HG03159 (cell line): ENCODE measurements around the gene TMF1.
A peak's percentile ranks its signal among the peaks of the same experiment; 100 is the strongest.

Source experiments
- ATAC-seq: cut with Tn5 transposase; IDR thresholded peaks from one replicate; pipeline ENCODE4 v1.9.1; 2021; ENCODE audit warnings: mild to moderate bottlenecking, moderate library complexity; ENCODE audit not compliant: unreplicated experiment

TMF1 gene

GRCh38 chr3:69080233-69080920 lies 28.2 kb upstream of the TMF1 start, which contains the start of gene UBA3:
UBA3 (minus strand) TSS chr3:69080365; CDS start chr3:69080353, 12 bp downstream.
- peak; percentile 56 for ATAC-seq

DNA sequence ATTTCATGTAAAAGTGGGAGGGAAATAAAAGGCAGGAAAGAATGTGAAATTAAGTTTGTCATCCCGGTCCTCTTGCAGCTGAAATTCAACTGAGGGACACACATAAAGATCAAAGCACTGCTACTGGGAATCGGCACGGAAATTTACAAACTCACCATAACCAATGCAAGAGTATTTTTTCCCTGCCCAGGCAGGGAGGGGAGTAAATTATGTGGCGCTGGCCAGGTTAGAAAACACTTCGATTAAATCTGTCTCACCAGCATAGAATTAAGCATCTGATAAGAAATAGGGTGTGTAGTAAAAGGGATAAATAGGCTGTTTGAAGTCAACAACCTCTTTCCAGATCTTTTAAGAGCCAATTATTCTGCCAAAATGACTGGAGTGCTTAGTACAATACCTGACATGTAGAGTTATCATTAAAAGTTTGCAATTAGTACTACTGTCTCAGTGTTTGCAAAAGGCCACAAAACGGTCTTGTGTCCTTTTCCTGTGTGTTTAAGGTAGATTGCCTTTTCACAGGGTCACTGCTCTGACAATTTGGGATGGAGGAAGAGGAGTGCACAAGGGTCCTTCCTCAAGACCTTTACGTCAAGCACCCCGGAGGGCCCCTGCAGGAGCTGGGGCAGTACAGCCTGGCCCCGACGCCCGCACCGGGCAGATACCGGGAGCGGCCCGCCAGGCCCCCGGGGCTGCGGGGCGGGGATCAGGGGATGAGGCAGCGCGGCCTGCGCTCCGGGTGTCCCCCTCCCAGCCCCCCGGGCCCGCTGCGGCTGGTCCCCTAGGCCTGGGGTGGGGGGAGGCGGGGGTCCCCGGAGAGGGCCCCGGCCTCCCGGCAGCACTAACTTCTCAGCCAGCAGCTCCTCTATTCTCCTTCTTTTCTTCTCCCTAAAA lies 27.4 kb upstream of the TMF1 start:
- ATAC-seq, result peak; percentile 21

DNA sequence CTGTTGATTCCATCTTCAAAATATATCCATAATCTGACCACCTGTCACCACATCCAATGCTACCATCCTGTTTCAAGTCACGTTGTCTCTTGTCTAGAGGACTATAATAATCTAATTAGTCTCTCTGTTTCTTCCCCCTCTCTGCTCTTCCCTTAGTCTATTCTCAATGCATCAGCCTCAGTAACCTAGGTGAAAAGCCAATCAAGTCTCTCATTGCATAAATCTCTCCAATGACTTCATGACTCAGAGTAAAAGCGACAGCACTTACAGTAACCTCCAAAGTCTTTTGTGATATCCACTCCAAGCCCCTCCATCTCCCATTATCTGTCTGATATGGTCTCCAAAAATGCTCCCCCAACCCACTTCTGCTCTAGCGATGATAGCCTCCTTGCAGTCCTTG lies 20.8 kb upstream of the TMF1 start:
- ATAC-seq, result no peak

DNA sequence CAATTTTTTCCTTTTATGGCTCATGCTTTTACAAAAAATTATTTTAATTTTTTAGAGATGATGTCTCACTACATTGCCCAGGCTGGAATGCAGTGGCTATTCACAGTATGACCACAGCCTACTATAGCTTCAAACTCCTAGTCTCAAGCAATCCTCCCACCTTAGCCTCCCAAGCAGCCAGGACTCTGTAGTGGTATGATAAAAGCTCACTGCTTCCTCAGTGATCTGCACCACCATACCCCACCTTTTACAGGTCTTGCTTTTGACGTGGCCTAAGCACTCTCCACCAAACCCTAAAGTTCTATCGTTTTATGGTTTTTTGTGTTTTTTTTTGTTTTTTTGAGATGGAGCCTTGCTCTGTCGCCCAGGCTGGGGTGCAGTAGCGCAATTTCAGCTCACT lies 14.0 kb upstream of the TMF1 start:
- ATAC-seq, result no peak

DNA sequence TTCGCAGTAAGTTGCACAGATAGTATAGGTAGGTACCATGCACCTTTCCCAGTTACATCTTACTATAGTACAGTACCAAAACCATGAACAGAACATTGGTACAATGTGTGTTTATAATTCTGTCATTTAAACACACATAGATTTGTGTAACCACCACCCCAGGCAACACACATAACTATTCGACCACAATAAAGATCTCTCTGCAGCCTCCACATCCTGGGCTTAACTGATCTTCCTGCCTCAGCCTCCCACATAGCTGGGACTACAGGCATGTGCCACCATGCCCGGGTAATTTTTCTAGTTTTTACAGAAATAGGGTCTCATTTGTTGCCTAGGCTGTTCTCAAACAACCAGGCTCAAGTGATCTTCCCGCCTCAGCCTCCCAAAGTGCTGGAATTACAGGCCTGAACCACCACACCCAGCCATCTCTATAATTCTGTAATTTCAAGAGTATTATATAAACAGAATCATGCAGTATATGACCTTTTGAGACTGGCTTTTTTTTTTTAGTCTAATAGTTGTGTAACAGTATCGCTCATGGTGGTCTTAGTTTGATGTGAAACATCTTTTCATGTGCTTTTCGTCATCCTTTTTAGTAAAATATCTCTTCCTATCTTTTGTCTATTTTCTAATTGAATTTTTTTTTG lies 13.3 kb upstream of the TMF1 start:
- ATAC-seq, result no peak

- ATAC-seq, result no peak
These were observed 11.5 kb upstream of the TMF1 start for GRCh38 chr3:69063636-69064035.

- no peak for ATAC-seq
These were observed 7.6 kb upstream of the TMF1 start for GRCh38 chr3:69059688-69060087.

GRCh38 chr3:69058947-69059224 lies 6.8 kb upstream of the TMF1 start:
- no peak for ATAC-seq

DNA sequence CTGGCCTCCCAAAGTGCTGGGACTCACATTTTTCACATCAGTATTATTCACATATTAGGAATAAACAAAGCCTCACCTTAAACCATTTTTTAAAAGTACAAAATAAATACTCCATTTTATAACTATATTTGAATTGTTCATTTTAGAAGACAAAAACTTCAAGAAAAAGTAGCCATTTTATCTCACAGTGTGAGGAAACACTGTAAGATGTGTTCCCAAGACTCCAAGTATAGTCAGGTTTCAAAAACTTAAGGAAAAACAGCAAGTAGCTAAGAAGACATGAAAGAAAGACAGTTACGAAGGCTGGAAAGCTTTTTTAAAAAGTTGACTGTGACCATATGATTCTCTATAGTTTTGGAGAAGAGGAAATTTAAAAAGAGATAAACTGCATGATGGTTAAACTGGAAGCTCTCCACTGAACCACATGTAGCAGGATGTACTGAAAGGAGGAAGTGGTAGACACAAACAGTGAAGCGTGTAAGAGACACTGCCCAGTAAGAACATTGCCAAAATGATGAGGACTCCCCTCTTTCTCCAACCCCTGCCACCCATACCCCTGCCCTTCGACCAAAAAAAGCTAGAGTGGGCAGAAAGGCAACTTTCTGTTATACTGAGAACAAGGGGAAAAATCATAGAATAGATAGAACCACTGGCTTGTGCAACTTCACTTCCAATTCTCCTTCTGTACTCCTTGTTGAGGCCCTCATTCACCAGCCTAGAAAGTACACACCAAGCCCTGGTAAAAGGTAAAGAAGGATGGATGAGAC lies 6.2 kb upstream of the TMF1 start:
- peak; percentile 100 for ATAC-seq

DNA sequence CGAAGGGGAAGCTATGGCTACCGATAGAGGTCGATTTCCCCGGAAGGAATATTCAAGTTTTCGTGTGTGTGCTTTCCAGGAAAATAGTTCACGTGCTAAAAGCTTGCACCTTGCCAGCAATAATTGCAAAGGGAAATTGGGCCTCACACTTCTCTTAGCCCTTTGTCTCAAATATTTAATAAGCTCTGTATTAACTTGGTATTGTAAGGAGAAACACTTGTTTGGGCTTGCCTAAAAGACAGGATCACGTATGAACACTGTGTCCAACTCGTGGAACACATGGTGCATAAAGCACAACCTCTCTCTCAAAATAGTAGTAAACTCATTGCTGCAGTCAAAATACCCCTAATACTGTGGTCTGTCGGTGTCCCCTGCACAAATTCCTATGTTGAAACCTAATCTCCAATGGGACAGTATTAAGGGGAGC lies 352 bp upstream of the TMF1 start:
- peak; percentile 3 for ATAC-seq

- no peak for ATAC-seq
These were observed 3.1 kb downstream of the TMF1 start for GRCh38 chr3:69048990-69049389.

GRCh38 chr3:69044608-69045007 lies 7.5 kb downstream of the TMF1 start:
- ATAC-seq, result no peak

DNA sequence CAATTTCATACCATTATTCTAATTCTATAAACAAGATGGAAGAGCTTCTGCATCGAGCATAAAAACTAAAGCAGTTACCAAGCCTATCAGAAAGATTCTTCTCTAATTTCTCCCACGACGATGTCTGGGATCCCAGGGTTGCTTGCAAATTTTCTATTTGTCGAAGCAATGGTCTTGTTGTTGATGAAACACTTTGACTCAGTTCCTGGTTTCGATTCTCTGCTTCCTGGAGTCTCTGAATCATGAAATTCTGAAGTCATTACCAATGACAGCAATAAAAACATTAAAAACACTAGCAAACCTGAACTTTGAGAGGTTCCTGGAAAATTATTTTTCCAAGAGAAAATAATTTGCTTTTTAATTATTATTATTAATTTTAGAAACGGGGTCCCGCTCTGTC lies 18.7 kb downstream of the TMF1 start:
- no peak for ATAC-seq

- ATAC-seq, result no peak
These were observed 19.4 kb downstream of the TMF1 start for GRCh38 chr3:69032737-69033136.

- no peak for ATAC-seq
These were observed 20.0 kb downstream of the TMF1 start for GRCh38 chr3:69032142-69032541.

GRCh38 chr3:69031635-69032034 lies 20.5 kb downstream of the TMF1 start:
- ATAC-seq, result no peak

- ATAC-seq, result no peak
These were observed 31.3 kb downstream of the TMF1 start for GRCh38 chr3:69020857-69021256.

DNA sequence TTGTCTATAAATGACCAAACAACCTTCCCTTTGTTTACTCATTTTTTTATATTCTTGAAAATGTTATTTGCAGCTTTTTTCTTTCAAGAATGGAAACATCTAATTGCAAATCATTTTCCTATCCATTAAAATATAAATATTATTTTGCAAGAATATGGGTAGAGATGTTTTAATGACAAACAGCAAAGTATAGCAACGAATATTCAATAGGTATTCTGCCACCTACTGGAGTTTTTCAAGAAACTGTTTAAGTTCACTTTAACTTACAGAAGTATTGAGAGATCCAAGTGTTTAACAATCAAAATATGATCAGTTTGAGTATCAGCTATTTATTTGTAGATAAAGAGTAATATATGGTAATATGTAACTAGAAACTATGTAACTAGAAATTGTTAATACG lies 31.7 kb downstream of the TMF1 start:
- no peak for ATAC-seq

- ATAC-seq, result no peak
These were observed 35.2 kb downstream of the TMF1 start for GRCh38 chr3:69016901-69017300.

DNA sequence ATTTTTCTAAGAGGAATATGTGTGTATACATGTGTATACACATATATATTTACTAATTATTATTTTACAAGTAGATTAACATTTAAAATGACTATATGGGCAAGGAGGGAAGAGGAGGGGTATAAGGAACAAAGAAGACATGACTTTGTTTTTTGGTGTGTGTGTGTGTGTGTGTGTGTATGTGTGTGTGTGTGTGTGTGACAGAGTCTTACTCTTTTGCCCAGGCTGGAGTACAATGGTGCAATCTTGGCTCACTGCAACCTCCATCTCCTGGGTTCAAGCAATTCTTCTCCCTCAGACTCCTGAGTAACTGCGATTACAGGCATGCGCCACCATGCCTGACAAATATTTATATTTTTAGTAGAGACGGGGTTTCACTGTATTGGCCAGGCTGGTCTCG lies 36.0 kb downstream of the TMF1 start:
- ATAC-seq, result no peak

- ATAC-seq, result no peak
These were observed 38.0 kb downstream of the TMF1 start for GRCh38 chr3:69014022-69014580.
